G401 (cell line): Measurements from ENCODE around the gene DNAI4. TPM values are rescaled to one million over a fixed set of nuclear protein-coding genes. Genes with fewer than 3 reads are reported as not detected.
A peak's percentile ranks its signal among the peaks of the same experiment; 100 is the strongest.
"Not testable (repeated sequence)": the region's sequence is repeated elsewhere in the genome, so short reads cannot be mapped to it uniquely, and the experiment has no call there.

Source experiments
- DNase-seq: peaks from one replicate; pipeline ENCODE4 v3.0.0-alpha.2; 2015; ENCODE audit warnings: low spot score
- in situ Hi-C: cut with HindIII; loops from 2 replicates; pipeline ENCODE4 v1.10.0; 2016; ENCODE audit warnings: low sequenced_read_pairs, mixed read lengths
- total RNA-seq: library from RNA; depleted of rRNA; stranded (reverse); fragments of >200 nt; shearing (Covaris generic); gene quantifications from 2 replicates; pipeline ENCODE4 v1.2.3, GENCODE V29; 2014; rRNA removed

The DNAI4 gene, protein sequence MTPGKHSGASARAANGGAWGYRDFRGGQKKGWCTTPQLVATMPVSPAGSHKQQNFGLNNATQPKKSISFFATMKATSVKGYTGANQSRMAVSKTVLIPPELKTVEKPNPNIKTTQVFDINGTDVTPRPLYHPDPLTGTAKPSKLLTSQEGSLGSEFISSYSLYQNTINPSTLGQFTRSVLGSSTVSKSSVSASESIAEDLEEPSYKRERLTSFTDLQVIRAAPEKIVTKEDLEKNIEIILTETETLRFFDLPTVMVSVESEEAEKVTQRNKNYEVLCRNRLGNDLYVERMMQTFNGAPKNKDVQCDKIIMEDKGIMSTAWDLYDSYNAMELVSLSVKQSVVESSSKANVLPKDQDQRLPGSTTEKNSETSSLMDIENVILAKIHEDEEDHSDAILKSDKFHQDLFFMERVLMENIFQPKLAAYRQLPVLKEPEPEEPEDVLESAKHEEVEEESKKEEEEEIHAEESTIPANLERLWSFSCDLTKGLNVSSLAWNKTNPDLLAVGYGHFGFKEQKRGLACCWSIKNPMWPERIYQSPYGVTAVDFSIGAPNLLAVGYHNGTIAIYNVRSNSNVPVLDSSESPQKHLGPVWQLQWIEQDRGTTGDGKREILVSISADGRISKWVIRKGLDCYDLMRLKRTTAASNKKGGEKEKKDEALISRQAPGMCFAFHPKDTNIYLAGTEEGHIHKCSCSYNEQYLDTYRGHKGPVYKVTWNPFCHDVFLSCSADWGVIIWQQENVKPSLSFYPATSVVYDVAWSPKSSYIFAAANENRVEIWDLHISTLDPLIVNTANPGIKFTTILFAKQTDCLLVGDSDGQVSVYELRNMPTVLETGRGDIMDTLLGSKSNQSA
- 3.7 and 7.3 TPM in 2 replicates for total RNA-seq

DNA sequence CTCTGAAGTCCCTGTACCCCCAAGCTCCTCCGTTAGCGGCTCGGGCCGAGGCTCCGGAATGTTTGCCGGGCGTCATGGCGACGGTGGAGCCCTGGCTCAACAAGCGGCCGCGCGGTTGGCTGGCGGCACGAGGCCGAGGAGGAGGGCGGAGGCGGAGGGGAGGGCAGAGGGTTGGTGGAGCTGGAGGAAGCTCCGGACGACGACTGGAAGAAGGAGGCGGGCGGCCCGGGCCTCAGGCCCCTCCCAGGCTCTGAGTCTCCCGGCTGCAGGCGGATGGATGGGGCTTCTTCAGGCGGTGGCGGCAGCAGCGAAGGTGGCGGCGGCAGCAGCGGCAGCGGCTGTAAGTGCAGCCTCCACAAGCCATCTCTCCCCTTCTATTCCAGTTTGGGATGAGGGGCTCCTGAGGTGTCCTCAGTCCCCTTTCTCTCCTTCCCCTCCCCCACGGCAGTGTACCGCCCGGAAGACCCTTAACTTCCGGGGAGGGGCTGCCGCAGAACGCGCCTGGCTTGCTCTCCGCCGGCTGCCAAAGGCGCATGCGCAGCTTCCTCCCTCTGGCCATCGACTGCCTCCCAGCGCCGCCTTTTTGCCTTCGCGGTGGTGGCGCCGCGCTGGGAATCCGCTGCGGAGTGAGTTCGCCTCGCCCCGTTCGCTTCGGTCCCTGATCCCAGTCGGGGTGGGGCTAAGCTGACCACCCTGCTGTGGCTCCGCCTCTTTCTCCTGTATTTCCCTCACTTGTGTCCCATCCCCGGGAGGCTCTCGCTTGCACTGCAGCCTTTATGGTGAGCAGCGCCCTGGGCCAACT, at the start of gene DNAI4, which contains the start of gene MIER1:
DNAI4 (minus strand) TSS at position 101 of the 802 bp plus-strand sequence; CDS start at position 76, 25 bp downstream.
MIER1 (plus strand) TSS at position 235 of the 802 bp plus-strand sequence; CDS start at position 274, 39 bp downstream.
- DNase-seq = peak; percentile 97
- in situ Hi-C loops = no loop called here

- in situ Hi-C loops = no loop called here
- DNase-seq = no peak
Measured at GRCh38 chr1:66968574-66968973, 43.9 kb upstream of the DNAI4 start.

GRCh38 chr1:66966188-66966873, 41.7 kb upstream of the DNAI4 start:
- in situ Hi-C loops, DNase-seq: not testable (repeated sequence)

GRCh38 chr1:66957938-66958337, 33.3 kb upstream of the DNAI4 start:
- no peak for DNase-seq
- in situ Hi-C loops = no loop called here

GRCh38 chr1:66954208-66954607, 29.6 kb upstream of the DNAI4 start:
- in situ Hi-C loops = no loop called here

DNA sequence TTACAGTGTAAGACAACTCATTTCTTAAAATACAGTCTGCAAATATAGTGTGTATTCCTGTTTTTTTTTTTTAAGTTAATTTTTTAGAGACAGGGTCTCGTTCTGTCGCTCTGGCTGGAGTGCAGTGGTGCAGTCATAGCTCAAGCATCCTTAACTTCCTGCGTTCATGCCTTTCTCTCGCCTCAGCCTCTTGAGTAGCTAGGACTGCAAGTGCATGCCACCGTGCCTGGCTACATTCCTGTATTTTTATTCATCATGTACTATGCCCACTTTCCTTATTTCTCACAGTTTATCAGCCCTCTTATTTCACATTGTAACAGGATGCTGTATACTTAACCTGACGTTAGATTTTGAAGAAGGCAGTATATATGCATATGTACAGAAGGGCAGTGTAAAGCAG, 26.9 kb upstream of the DNAI4 start:
- in situ Hi-C loops = no loop called here
- no peak for DNase-seq

More at GRCh38 chr1:66954208-66954607, 29.6 kb upstream of the DNAI4 start:
- DNase-seq = no peak

GRCh38 chr1:66947267-66947666, 22.6 kb upstream of the DNAI4 start:
- DNase-seq = no peak
- in situ Hi-C loops = no loop called here

DNA sequence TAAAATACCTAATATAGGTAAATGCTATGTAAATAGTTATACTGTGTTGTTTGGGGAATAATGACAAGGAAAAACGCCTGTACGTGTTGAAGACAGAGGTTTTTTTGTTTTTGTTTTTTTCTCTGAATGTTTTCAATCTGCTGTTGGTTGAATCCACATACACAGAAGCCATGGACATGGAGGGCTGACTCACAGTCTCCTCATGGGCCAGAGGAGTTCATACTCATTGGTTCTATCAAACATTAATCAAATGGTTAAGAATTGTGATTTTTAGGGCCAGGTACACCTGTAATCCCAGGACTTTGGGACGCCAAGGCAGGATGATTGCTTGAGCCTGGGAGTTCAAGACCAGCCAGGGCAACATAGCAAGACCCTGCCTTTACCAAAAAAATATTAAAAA, 20.7 kb upstream of the DNAI4 start:
- in situ Hi-C loops = no loop called here
- no peak for DNase-seq

- in situ Hi-C loops = no loop called here
- no peak for DNase-seq
Measured at GRCh38 chr1:66944330-66945274, 19.9 kb upstream of the DNAI4 start.

DNA sequence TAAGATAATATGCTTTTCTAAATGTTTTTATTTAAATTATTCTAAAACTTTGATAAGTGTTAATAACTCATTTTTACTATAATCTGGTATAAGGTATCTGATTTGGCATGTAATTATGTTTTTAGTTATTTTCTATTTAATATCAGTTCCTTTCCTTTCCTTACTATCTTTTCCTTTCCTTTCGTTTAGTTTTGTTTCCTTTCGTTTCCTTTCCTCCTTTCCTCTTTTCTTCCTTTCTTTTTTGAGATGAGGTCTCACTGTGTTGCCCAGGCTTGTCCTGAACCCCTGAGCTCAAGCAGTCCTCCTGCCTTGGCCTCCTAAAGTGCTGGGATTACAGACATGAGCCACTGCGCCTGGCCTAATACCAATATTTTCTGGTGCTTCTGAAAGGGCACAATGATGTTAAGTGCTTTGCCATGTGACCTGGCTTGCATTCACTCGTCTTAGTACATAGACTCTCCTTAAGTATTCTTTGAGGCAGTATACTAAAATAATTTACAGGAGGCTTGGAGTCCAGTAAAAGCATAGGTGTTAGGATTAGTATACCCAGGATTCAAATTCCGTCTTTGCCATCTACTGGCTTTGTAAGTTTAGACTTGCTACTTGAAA, 18.8 kb upstream of the DNAI4 start:
- in situ Hi-C loops = no loop called here
- DNase-seq = no peak

DNA sequence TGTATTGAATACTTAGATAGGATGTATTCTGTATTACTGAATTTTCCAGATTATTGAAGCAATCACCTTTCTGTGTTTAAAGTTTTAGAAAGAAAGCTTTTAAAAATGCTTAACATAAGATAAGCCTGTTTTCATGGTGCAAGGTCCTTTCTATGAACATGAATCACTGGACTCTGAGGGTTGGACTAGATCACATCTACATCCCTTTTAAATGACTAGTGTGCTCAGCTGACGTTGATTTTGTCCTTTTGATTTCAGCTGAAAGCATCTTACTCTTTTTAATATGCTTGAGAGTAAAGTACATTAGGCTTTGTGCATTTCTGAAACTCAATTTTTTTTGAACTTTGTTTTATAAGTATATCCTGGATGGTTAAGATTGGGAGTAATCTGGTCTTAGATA, 16.3 kb upstream of the DNAI4 start:
- in situ Hi-C loops = no loop called here
- no peak for DNase-seq

GRCh38 chr1:66938613-66939012, 14.0 kb upstream of the DNAI4 start:
- DNase-seq = no peak
- in situ Hi-C loops = no loop called here

GRCh38 chr1:66937529-66938234, 13.0 kb upstream of the DNAI4 start:
- in situ Hi-C loops = no loop called here
- no peak for DNase-seq

DNA sequence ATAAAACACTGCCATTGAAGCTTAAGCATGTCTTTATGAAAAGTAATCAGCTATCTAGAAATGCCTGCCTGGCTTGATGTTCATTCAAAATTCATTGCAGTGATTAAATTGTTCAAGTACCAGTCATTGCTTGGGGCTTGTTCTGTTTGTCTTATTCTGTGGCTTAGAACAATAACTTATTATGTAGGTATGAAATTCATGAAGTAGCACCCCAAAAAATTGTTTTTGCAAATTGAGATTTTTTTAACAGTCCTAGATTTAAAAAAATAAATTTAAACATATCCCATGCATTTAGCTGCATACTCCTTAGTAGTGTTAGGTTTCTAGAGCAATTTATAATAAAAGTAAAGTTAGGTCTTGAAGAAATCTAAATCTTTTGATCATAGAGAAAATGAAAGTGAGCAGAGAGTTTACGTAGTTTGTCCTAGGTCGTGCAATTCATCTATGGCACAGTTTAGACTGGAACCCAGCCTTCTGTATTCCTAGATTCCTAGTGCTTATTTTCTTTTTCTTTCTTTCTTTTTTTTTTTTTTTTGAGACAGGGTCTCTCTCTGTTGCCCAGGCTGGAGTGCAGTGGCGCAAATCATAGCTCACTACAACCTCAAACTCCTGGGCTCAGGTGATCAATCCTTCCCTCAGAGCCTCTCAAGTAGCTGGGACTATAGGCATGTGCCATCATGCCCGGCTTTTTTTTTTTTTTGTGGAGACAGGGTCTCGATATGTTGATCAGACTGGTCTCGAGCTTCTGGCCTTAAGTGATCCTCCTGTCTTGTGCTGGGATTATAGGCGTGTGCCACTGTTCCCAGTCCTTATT, 9.4 kb upstream of the DNAI4 start:
- DNase-seq = no peak
- in situ Hi-C loops = no loop called here

GRCh38 chr1:66932291-66932690, 7.6 kb upstream of the DNAI4 start:
- in situ Hi-C loops = no loop called here
- DNase-seq = no peak

DNA sequence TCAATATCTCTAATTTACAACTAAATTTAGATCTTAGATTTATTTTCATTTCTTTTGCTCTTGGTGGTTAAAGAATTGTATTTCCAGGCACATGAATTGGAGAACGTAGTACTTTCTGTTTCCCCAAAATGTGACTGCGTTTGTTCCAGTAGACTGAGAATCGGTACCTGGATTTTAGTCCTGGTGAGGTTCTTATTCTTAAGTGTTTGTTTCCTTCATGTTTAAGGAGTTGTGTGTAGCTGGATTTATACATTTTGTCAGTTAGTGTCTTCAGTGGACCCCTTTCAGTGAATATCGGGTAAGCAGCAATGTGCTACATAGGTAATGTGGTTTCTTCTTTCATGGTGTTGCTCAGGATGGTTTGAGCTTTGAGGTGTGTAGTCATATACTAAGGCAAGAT, 6.9 kb upstream of the DNAI4 start:
- no peak for DNase-seq
- in situ Hi-C loops = no loop called here
